GM03348 (cell line): ENCODE measurements around the gene NT5DC3.

Experiments
- DNase-seq: peaks from one replicate; pipeline ENCODE4 v3.0.0; 2012; ENCODE audit warnings: low spot score

The NT5DC3 gene

GRCh38 chr12:103751171-103751570, 89.9 kb downstream of the NT5DC3 start:
- DNase-seq: no peak

GRCh38 chr12:103748875-103749274, 92.2 kb downstream of the NT5DC3 start:
- DNase-seq: no peak

- DNase-seq: no peak
Measured at GRCh38 chr12:103748002-103748401, 93.0 kb downstream of the NT5DC3 start.

- DNase-seq: no peak
Measured at GRCh38 chr12:103745962-103746361, 95.1 kb downstream of the NT5DC3 start.

GRCh38 chr12:103743788-103744187, 97.2 kb downstream of the NT5DC3 start:
- no peak for DNase-seq

GRCh38 chr12:103742349-103742932, 98.6 kb downstream of the NT5DC3 start:
- DNase-seq: peak; percentile 12

GRCh38 chr12:103737881-103738280, 103.2 kb downstream of the NT5DC3 start:
- DNase-seq: no peak

- no peak for DNase-seq
Measured at GRCh38 chr12:103736572-103736971, 104.5 kb downstream of the NT5DC3 start.

GRCh38 chr12:103735291-103735690, 105.7 kb downstream of the NT5DC3 start:
- no peak for DNase-seq

GRCh38 chr12:103734863-103735262, 106.2 kb downstream of the NT5DC3 start:
- DNase-seq: no peak

GRCh38 chr12:103731539-103731938, 109.5 kb downstream of the NT5DC3 start:
- DNase-seq: no peak

GRCh38 chr12:103729499-103729898, 111.5 kb downstream of the NT5DC3 start:
- no peak for DNase-seq

- no peak for DNase-seq
Measured at GRCh38 chr12:103728323-103728722, 112.7 kb downstream of the NT5DC3 start.

GRCh38 chr12:103727638-103728037, 113.4 kb downstream of the NT5DC3 start:
- no peak for DNase-seq

- DNase-seq: no peak
Measured at GRCh38 chr12:103725398-103725797, 115.6 kb downstream of the NT5DC3 start.
